ENCODE measurements around the gene ZMYM3.

Gene ZMYM3

GRCh38 chrX:71252221-71252620, 1.7 kb downstream of the ZMYM3 start:
- no peak for DNase-seq

- no peak for DNase-seq
Observed at GRCh38 chrX:71251466-71251973, 2.4 kb downstream of the ZMYM3 start.

GRCh38 chrX:71250841-71251240, 3.1 kb downstream of the ZMYM3 start:
- DNase-seq = no peak

- DNase-seq = no peak
Observed at GRCh38 chrX:71245159-71245558, 8.8 kb downstream of the ZMYM3 start.

- DNase-seq = no peak
Observed at GRCh38 chrX:71244359-71245128, 9.4 kb downstream of the ZMYM3 start.

- DNase-seq = no peak
Observed at GRCh38 chrX:71241301-71241700, 12.6 kb downstream of the ZMYM3 start.

GRCh38 chrX:71239781-71240180, 14.2 kb downstream of the ZMYM3 start:
- DNase-seq = no peak

- DNase-seq = no peak
Observed at GRCh38 chrX:71236836-71237235, 17.1 kb downstream of the ZMYM3 start.

GRCh38 chrX:71235482-71235881, 18.5 kb downstream of the ZMYM3 start:
- DNase-seq = no peak

- no peak for DNase-seq
Observed at GRCh38 chrX:71228063-71228642, 25.8 kb downstream of the ZMYM3 start.

GRCh38 chrX:71227370-71228062, 26.4 kb downstream of the ZMYM3 start:
- no peak for DNase-seq

GRCh38 chrX:71225676-71226075, 28.3 kb downstream of the ZMYM3 start:
- no peak for DNase-seq

GRCh38 chrX:71225009-71225408, 28.9 kb downstream of the ZMYM3 start:
- no peak for DNase-seq

GRCh38 chrX:71224098-71224708, 29.7 kb downstream of the ZMYM3 start:
- no peak for DNase-seq

GRCh38 chrX:71222929-71223328, 31.0 kb downstream of the ZMYM3 start, which contains the start of gene GJB1:
Gene GJB1, plus strand, starts transcription at chrX:71223224. Its CDS starts 484 bp downstream, at chrX:71223708.
- DNase-seq = no peak

GRCh38 chrX:71221145-71221544, 32.8 kb downstream of the ZMYM3 start:
- DNase-seq = no peak

- DNase-seq = no peak
Observed at GRCh38 chrX:71217298-71217697, 36.6 kb downstream of the ZMYM3 start.

GRCh38 chrX:71216485-71216884, 37.5 kb downstream of the ZMYM3 start:
- no peak for DNase-seq

- DNase-seq = no peak
Observed at GRCh38 chrX:71215338-71215912, 38.5 kb downstream of the ZMYM3 start.

GRCh38 chrX:71214604-71215337, 39.2 kb downstream of the ZMYM3 start:
- DNase-seq = no peak

- no peak for DNase-seq
Observed at GRCh38 chrX:71214152-71214551, 39.8 kb downstream of the ZMYM3 start.

GRCh38 chrX:71212536-71212935, 41.4 kb downstream of the ZMYM3 start:
- DNase-seq = no peak
